NCI-H524 (cell line): ENCODE data around the gene PGA4.
"Not testable (repeated sequence)": the region's sequence is repeated elsewhere in the genome, so short reads cannot be mapped to it uniquely, and the experiment has no call there.

Source experiments
- DNase-seq, 2 experiments: peaks; one replicate each; lab custom pipeline; 2025; lab: John Stamatoyannopoulos, UW

Gene PGA4

GRCh38 chr11:61250796-61251765 lies 28.9 kb downstream of the PGA4 start:
- DNase-seq: not testable (repeated sequence)

GRCh38 chr11:61252332-61252731 lies 30.2 kb downstream of the PGA4 start:
- DNase-seq: peak in 1 of 2 experiments; percentile 33

- peak; percentile 6 to 44 for DNase-seq
Observed at GRCh38 chr11:61254403-61255025, 32.4 kb downstream of the PGA4 start.

GRCh38 chr11:61256710-61257482 lies 34.7 kb downstream of the PGA4 start:
- no peak for DNase-seq

GRCh38 chr11:61258546-61258945 lies 36.4 kb downstream of the PGA4 start:
- no peak for DNase-seq

- no peak for DNase-seq
Observed at GRCh38 chr11:61259363-61259762, 37.2 kb downstream of the PGA4 start.

- DNase-seq: no peak
Observed at GRCh38 chr11:61264371-61264770, 42.2 kb downstream of the PGA4 start.

- DNase-seq: no peak
Observed at GRCh38 chr11:61264795-61265194, 42.6 kb downstream of the PGA4 start.

- no peak for DNase-seq
Observed at GRCh38 chr11:61265357-61265756, 43.2 kb downstream of the PGA4 start.

GRCh38 chr11:61266602-61267001 lies 44.5 kb downstream of the PGA4 start:
- DNase-seq: no peak

GRCh38 chr11:61267437-61267841 lies 45.3 kb downstream of the PGA4 start:
- DNase-seq: no peak

- no peak for DNase-seq
Observed at GRCh38 chr11:61268588-61269250, 46.6 kb downstream of the PGA4 start.

- DNase-seq: no peak
Observed at GRCh38 chr11:61270354-61271076, 48.4 kb downstream of the PGA4 start.

GRCh38 chr11:61272731-61273130 lies 50.6 kb downstream of the PGA4 start:
- DNase-seq: no peak

GRCh38 chr11:61273178-61274078 lies 51.3 kb downstream of the PGA4 start:
- no peak for DNase-seq

GRCh38 chr11:61274084-61274483 lies 51.9 kb downstream of the PGA4 start:
- no peak for DNase-seq

GRCh38 chr11:61275191-61275590 lies 53.0 kb downstream of the PGA4 start:
- no peak for DNase-seq

- no peak for DNase-seq
Observed at GRCh38 chr11:61277186-61278000, 55.2 kb downstream of the PGA4 start.

- no peak for DNase-seq
Observed at GRCh38 chr11:61278001-61278470, 55.9 kb downstream of the PGA4 start.
